ENCODE results near the gene ATG9B.

Gene ATG9B

DNA sequence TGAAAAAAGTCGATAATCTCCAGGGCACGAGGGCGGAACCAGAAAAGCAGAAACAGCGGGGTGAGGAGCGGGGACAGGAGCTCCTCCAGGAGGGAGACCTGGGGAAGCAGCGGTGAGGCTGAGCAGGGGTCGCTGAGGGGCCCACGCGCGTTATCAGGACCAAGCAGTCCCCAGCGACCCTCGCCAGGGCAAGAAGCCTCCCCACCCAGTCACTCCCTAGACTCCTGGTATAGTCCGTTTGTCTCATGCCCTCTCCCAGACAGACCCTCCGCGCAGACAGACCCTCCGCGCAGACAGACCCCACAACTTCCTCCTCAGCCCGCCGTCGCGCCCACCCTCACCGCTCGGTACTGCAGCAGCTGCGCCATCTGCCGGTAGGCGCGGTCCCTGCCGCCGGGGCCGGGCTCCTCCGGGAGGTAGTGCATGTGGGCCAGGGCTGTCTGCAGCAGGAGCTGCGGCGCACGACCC is 6.3 kb downstream of the ATG9B start:
- no peaks in the 10 kb centered on the region for H3K36me3 ChIP-seq (ENCODE audit: low read depth)
- no peaks in the 10 kb centered on the region for H3K4me1 ChIP-seq (ENCODE audit: insufficient read depth, poor library complexity, severe bottlenecking)
- H3K27ac ChIP-seq (ENCODE audit: poor library complexity, severe bottlenecking), result no peak overlapping the region
- no peaks in the 10 kb centered on the region for H3K9me3 ChIP-seq (ENCODE audit: severe bottlenecking)
- DNase-seq (ENCODE audit: low spot score) (peak; percentile 70), ATAC-seq (ENCODE audit: low read depth) (peak; percentile 72)
- H3K27me3 ChIP-seq (ENCODE audit: insufficient read depth, poor library complexity, severe bottlenecking), result peaks cover 12% of the 10 kb centered on the region
- TF ChIP-seq CTCF (IDR thresholded peaks at IDR 0.05; ENCODE audit: poor library complexity, severe bottlenecking), result peak; percentile 94
- peak overlapping the region; percentile 1 for H3K4me3 ChIP-seq (ENCODE audit: severe bottlenecking)

DNA sequence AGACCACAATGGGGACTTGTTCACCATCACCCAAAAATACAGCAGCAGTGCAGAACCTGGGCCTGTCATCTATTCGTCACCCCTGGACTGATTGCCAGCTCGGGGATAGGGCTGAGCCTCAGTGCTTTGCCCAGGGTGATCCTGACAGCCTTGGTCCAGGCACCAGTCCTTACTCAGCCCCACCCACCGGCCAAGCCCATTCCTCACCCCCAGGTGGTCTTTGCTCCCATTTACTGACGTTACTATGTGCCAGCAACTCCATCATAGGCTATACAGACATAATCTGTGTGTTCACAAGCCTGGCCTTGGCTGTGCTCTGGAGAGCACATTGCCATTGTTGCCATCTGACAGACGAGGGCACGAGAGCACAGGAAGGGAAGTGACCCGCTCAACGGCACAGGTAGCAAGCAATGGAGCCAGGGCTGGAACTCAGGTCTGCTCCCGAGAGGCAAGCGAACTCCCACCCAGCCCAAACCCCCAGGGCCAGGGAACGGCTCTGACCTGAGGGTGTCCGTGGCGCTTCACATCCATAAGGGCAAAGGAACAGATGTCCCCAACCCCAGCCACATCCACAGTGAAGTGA is 6.8 kb downstream of the ATG9B start:
- ATAC-seq (ENCODE audit: low read depth) (no peak), DNase-seq (ENCODE audit: low spot score) (peak; percentile 61)
- peaks cover 12% of the 10 kb centered on the region for H3K27me3 ChIP-seq (ENCODE audit: insufficient read depth, poor library complexity, severe bottlenecking)
- H3K9me3 ChIP-seq (ENCODE audit: severe bottlenecking), result no peaks in the 10 kb centered on the region
- H3K36me3 ChIP-seq (ENCODE audit: low read depth), result no peaks in the 10 kb centered on the region
- H3K4me1 ChIP-seq (ENCODE audit: insufficient read depth, poor library complexity, severe bottlenecking), result no peaks in the 10 kb centered on the region
- H3K27ac ChIP-seq (ENCODE audit: poor library complexity, severe bottlenecking), result no peak overlapping the region
- H3K4me3 ChIP-seq (ENCODE audit: severe bottlenecking), result no peak overlapping the region
- TF ChIP-seq CTCF (IDR thresholded peaks at IDR 0.05; ENCODE audit: poor library complexity, severe bottlenecking), result no peak

GRCh38 chr7:151016942-151017341 is 7.4 kb downstream of the ATG9B start:
- ATAC-seq (ENCODE audit: low read depth) (no peak), DNase-seq (ENCODE audit: low spot score) (peak; percentile 38)
- H3K9me3 ChIP-seq (ENCODE audit: severe bottlenecking), result no peaks in the 10 kb centered on the region
- no peaks in the 10 kb centered on the region for H3K4me1 ChIP-seq (ENCODE audit: insufficient read depth, poor library complexity, severe bottlenecking)
- no peak for TF ChIP-seq CTCF (IDR thresholded peaks at IDR 0.05; ENCODE audit: poor library complexity, severe bottlenecking)
- H3K27me3 ChIP-seq (ENCODE audit: insufficient read depth, poor library complexity, severe bottlenecking), result peaks cover 12% of the 10 kb centered on the region
- H3K36me3 ChIP-seq (ENCODE audit: low read depth), result no peaks in the 10 kb centered on the region
- H3K27ac ChIP-seq (ENCODE audit: poor library complexity, severe bottlenecking), result no peak overlapping the region
- H3K4me3 ChIP-seq (ENCODE audit: severe bottlenecking), result no peak overlapping the region

DNA sequence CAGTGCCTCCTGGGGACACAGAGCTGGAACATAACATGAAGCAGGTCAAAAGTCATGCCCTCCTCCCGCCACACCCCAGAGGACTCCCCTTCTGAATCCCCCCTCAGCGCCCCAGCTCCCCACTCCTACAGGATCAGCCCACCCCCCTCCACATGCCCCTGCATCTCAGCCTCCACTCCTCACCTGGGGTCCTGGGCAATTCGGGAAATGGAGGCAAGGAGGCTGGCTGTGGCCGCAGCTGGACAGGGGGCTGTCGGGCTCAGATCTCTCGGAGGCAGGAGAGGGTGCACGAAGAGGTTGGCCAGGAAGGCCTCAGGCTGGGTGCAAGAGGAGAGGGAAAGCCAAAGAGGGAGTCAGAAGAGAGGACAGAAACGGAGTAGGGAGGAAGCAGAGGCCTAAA is 7.8 kb downstream of the ATG9B start:
- no peak overlapping the region for H3K27ac ChIP-seq (ENCODE audit: poor library complexity, severe bottlenecking)
- no peak overlapping the region for H3K4me3 ChIP-seq (ENCODE audit: severe bottlenecking)
- no peak for ATAC-seq (ENCODE audit: low read depth)
- no peaks in the 10 kb centered on the region for H3K4me1 ChIP-seq (ENCODE audit: insufficient read depth, poor library complexity, severe bottlenecking)
- peaks cover 12% of the 10 kb centered on the region for H3K27me3 ChIP-seq (ENCODE audit: insufficient read depth, poor library complexity, severe bottlenecking)
- H3K36me3 ChIP-seq (ENCODE audit: low read depth), result no peaks in the 10 kb centered on the region
- no peaks in the 10 kb centered on the region for H3K9me3 ChIP-seq (ENCODE audit: severe bottlenecking)
- TF ChIP-seq CTCF (IDR thresholded peaks at IDR 0.05; ENCODE audit: poor library complexity, severe bottlenecking), result no peak
- DNase-seq (ENCODE audit: low spot score), result peak; percentile 46

DNA sequence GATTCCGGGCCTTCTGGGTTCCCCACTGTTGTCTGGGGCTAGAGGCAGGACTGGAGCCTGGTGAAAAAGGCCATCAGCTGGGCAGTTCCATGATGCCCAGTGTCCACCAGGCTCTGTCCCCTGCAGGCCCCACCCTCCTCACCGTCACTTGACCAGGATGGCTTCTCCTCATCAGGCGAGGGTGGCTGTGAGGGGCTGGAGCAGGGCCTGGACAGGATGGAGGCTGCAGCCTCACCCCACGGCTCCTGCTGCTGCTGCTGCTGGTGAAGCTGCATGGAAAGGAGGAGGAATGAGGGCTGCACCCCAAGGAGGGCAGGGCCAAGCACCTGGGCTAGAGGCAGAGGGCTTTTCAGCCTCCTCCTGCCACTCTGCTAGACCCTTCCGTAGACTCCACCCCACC is 8.3 kb downstream of the ATG9B start:
- ATAC-seq (ENCODE audit: low read depth) (no peak), DNase-seq (ENCODE audit: low spot score) (peak; percentile 29)
- peaks cover 12% of the 10 kb centered on the region for H3K27me3 ChIP-seq (ENCODE audit: insufficient read depth, poor library complexity, severe bottlenecking)
- H3K4me3 ChIP-seq (ENCODE audit: severe bottlenecking), result no peak overlapping the region
- TF ChIP-seq CTCF (IDR thresholded peaks at IDR 0.05; ENCODE audit: poor library complexity, severe bottlenecking), result no peak
- no peaks in the 10 kb centered on the region for H3K4me1 ChIP-seq (ENCODE audit: insufficient read depth, poor library complexity, severe bottlenecking)
- H3K27ac ChIP-seq (ENCODE audit: poor library complexity, severe bottlenecking), result no peak overlapping the region
- H3K9me3 ChIP-seq (ENCODE audit: severe bottlenecking), result no peaks in the 10 kb centered on the region
- no peaks in the 10 kb centered on the region for H3K36me3 ChIP-seq (ENCODE audit: low read depth)

Measured in RWPE2 (cell line).